GM12891 (cell line): ENCODE data around the gene SLC12A5.

Source experiments
- POLR2A ChIP-seq: IDR thresholded peaks from 2 replicates; pipeline ENCODE4 v1.6.1; 2011; ENCODE audit warnings: low read depth, low read length, control low read depth
- POLR2AphosphoS5 ChIP-seq: IDR thresholded peaks from 2 replicates; pipeline ENCODE4 v1.6.1; 2011; ENCODE audit warnings: low read depth, low read length, control low read depth
- TAF1 ChIP-seq: IDR thresholded peaks from 2 replicates; pipeline ENCODE4 v1.6.1; 2011; ENCODE audit warnings: low read depth, low read length, control low read depth

DNA sequence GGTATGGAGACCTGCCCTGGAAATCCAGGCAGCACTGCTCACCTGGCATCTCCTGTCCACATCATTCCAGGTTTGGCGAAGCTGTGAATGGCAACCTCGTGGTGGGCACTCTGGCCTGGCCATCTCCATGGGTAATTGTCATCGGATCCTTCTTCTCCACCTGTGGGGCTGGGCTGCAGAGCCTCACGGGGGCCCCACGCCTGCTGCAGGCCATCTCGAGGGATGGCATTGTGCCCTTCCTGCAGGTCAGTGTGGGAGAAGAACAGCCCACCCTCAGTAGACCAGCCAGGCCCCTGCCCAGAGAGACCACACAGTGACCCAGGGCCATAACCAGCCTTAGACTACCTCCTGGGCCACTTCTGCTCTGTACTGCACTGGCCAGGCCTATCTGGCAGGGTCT is 15.9 kb downstream of the SLC12A5 start:
- TF ChIP-seq POLR2A (no peak), POLR2AphosphoS5 (no peak), TAF1 (no peak)
